SJSA1 (cell line): ENCODE measurements around the gene DIP2A. TPM values are rescaled to one million over a fixed set of nuclear protein-coding genes. Genes with fewer than 3 reads are reported as not detected.

Experiments used
- total RNA-seq: library from RNA; depleted of rRNA; stranded (reverse); fragments of >200 nt; shearing (Covaris generic); gene quantifications from 2 replicates; pipeline ENCODE4 v1.2.3, GENCODE V29; 2014; rRNA removed

The DIP2A gene
- total RNA-seq, 1 experiment from 2014 or later = 19.2 TPM

Other genes with a start within 250 kb of the DIP2A start
- 27.3 and 33.3 TPM in 2 replicates for gene LSS, start 230.1 kb upstream of the DIP2A start, total RNA-seq
- gene MCM3AP, start 173.3 kb upstream of the DIP2A start, total RNA-seq = 80.9 and 88.7 TPM in 2 replicates
- gene YBEY, start 172.5 kb upstream of the DIP2A start, total RNA-seq = 2.7 and 18.4 TPM in 2 replicates
- 20.3 and 20.9 TPM in 2 replicates for gene C21orf58, start 135.0 kb upstream of the DIP2A start, total RNA-seq
- gene PCNT, start 134.7 kb upstream of the DIP2A start, total RNA-seq = 48.0 and 57.3 TPM in 2 replicates
- not detected in 2 replicates for gene S100B, start 146.2 kb downstream of the DIP2A start, total RNA-seq
- 114 and 126 TPM in 2 replicates for gene PRMT2, start 176.8 kb downstream of the DIP2A start, total RNA-seq